Activated CD4-positive, alpha-beta T cell treated with anti-CD3 and anti-CD28 coated beads, Interleukin-2, amount 50 U/mL, for 4 hours (primary cell): Measurements from ENCODE around the gene C15orf61.
A peak's percentile ranks its signal among the peaks of the same experiment; 100 is the strongest.

ENCODE experiments used
- DNase-seq, 2 experiments: peaks; one replicate each; pipeline ENCODE4 v3.0.0-alpha.2; 2020

C15orf61 gene

GRCh38 chr15:67521029-67521782, at the start of gene C15orf61:
Gene C15orf61, plus strand, starts transcription at chr15:67521131. Its CDS starts 118 bp downstream, at chr15:67521249.
- DNase-seq, result peak; percentile 73 to 76

GRCh38 chr15:67472957-67473356, 48.0 kb upstream of the C15orf61 start:
- no peak for DNase-seq

- no peak for DNase-seq
Observed at GRCh38 chr15:67474405-67475110, 46.4 kb upstream of the C15orf61 start.

- DNase-seq, result no peak
Observed at GRCh38 chr15:67479781-67480505, 41.0 kb upstream of the C15orf61 start.

GRCh38 chr15:67480741-67481140, 40.2 kb upstream of the C15orf61 start:
- no peak for DNase-seq

- no peak for DNase-seq
Observed at GRCh38 chr15:67481680-67482079, 39.3 kb upstream of the C15orf61 start.

DNA sequence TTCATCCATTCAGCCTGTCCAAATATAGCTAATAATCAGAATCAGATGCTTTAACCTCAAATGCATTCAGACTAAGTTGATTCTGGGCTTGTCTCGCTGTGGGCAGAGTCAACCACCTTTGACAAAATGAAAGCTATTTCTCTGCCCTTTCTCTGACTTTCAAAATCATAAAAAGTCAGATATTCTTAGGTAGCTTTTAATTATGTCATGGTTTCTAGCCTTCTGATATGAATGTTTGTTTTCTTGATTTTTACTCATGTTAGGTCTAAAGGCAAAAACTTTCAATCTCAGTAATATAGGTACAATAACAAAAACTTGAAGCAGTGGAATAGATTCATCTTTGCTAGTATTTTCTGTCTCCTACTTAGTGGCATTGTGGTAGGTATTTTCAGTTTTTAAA, 25.3 kb upstream of the C15orf61 start:
- DNase-seq, result no peak

DNA sequence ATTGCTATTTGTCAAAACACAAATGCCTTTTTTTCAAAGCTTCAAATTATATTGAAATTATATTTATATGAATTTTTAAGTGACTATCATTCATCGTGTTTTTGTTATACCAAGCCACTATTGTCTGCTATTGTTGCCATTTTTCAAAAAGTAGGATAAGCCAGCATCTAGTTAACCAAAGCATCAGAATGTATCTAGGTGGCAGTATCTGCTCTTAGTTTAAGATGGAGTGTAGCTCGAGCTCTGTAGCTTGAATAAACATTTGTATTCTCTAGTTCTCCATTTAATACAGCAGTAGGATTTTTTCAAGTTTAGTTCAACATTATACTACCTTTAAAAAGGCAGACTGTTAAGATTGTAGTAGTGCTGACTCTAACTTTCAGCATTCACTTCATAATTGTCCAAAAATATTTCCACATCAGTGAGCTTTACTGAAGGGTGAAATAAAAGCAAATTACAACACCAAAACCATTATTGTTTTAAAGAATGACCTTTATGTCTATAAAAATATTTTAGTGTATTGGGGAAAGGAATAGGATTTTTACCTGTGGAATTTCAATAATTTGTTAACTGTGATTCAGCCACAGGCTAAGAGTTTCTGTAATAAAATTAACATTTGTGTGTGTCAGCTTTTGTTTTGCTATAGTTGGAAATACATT, 19.6 kb upstream of the C15orf61 start:
- DNase-seq, result no peak

GRCh38 chr15:67501836-67502461, 19.0 kb upstream of the C15orf61 start:
- no peak for DNase-seq

- no peak for DNase-seq
Observed at GRCh38 chr15:67504056-67504455, 16.9 kb upstream of the C15orf61 start.

DNA sequence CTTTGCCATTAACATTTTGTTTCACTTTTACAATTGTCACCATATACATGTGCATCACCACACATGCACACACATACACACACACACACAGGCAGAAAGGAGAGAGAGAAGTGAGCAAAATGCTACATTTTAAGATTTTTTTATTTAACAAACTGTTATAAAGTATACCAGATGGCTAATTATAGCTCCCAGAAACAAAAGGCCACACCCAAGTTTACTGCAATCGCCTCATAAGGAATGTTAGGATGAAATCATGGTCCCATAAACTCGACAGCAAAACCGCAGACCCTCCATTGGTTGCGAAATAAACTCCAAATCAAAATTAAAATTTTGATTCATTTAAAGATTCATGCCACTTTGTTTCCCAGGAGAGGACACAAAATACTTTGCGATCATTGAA, 16.1 kb upstream of the C15orf61 start:
- no peak for DNase-seq

- no peak for DNase-seq
Observed at GRCh38 chr15:67505675-67506572, 15.0 kb upstream of the C15orf61 start.

- DNase-seq, result no peak
Observed at GRCh38 chr15:67506775-67507747, 13.9 kb upstream of the C15orf61 start.

DNA sequence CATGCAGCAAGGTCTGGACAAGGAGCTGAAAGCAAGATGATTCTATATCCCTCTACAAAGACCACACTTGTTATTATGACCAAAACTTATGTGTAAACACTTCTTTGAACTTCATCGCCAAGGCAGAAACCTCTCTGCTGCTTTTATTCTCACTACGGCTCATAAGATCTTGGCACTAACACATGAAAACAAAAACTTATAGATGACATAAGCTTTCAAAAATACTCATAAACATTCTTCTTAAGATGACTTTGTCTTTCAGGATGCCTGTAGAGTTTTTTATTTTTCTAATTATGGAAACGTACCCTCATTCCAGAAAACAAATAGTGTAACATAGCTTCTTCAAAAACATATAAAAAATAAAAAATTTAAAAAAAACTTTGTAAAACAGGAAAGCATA, 12.5 kb upstream of the C15orf61 start:
- no peak for DNase-seq

DNA sequence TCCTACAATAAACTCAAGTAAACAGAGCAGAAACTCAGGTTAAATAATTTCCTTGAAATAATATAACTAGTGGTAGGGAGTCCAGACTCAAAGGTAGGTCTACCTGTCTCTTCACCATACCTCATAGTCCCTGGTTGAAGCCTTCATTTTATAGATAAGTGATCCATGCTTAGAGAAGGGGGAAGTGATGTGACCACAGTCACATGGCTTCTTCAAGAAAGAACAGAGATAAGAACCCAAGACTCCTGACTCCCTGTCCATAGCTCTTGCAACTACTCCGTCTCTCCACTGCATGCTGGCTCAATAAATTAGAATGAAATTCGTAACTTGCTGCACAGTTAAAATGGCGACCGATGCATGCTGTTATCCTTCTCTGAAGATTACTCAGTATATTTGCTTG, 11.0 kb upstream of the C15orf61 start:
- DNase-seq, result no peak

DNA sequence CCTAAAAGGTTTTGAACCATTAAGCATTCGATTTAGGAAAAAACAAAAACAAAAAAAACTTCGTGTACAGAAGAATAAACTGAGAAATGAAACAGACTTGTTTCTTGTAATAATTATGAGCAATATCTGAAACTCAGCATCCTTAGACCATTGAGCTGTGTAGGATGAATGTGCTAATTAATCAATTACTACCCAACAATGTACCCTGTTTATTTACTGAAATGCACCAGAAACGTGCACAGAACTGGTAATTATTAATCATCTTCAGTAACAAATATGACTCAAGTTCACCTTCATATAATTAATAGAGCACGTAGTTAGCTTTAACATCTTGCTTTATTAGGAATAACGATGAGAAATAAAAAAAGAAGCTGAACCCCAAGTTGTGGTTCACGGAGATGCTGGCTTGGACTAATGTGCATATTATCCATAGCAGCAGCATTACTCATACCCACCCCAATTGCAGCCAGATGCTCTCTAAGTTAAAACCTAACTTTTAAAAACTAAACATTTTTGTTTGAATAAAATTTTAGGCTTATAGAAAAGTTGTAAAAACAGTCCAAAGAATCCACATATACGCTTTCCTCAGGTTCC, 10.2 kb upstream of the C15orf61 start:
- DNase-seq, result no peak

- DNase-seq, result no peak
Observed at GRCh38 chr15:67511606-67512005, 9.3 kb upstream of the C15orf61 start.

- no peak for DNase-seq
Observed at GRCh38 chr15:67512140-67512539, 8.8 kb upstream of the C15orf61 start.

GRCh38 chr15:67512933-67513714, 7.8 kb upstream of the C15orf61 start:
- DNase-seq, result no peak
